Measurements from ENCODE around the gene ZNF768.

- TF ChIP-seq POLR2A (IDR thresholded peaks at IDR 0.05): no peak
- no peak for TF ChIP-seq CTCF (IDR thresholded peaks at IDR 0.05)
- no peak for TF ChIP-seq POLR2AphosphoS5 (IDR thresholded peaks at IDR 0.05)
Measured at GRCh38 chr16:30554557-30555314, 28.4 kb upstream of the ZNF768 start.

All from breast epithelium (tissue), 3 donors.